ENCODE results near the gene CCDC6. TPM values are rescaled to one million over a fixed set of nuclear protein-coding genes. Genes with fewer than 3 reads are reported as not detected.

Gene CCDC6
- total and polyA plus RNA-seq, 3 donors from 2014 or later, result 21.1 to 52.2 (median 41.7) TPM

- TF ChIP-seq POLR2A (IDR thresholded peaks at IDR 0.05) (no peak), CTCF (IDR thresholded peaks at IDR 0.05) (no peak)
- 27 to 43% methylated on average over 3 of the region's 3 CpGs for WGBS, 2 donors
- intact Hi-C loops (cut with DNase I; ENCODE audit: low total_unique reads), result no loop called here
- DNase-seq, result no peak
- Histone ChIP-seq H3K27me3 (no peaks in the 10 kb centered on the region), H3K36me3 (ENCODE audit: low read depth, missing control alignments) (no peaks in the 10 kb centered on the region), H3K4me1 (peaks cover 7% of the 10 kb centered on the region), H3K4me3 (no peak overlapping the region), H3K9me3 (no peaks in the 10 kb centered on the region), H3K27ac (no peak overlapping the region)
Observed at GRCh38 chr10:59814878-59815277, 91.5 kb downstream of the CCDC6 start.

- Histone ChIP-seq H3K9me3 (no peaks in the 10 kb centered on the region), H3K4me1 (peaks cover 7% of the 10 kb centered on the region), H3K4me3 (no peak overlapping the region), H3K27me3 (no peaks in the 10 kb centered on the region), H3K36me3 (ENCODE audit: low read depth, missing control alignments) (no peaks in the 10 kb centered on the region), H3K27ac (no peak overlapping the region)
- WGBS, 2 donors, result 78 to 87% methylated on average over 7 of the region's 7 CpGs
- intact Hi-C loops (cut with DNase I; ENCODE audit: low total_unique reads), result no loop called here
- DNase-seq, result no peak
- TF ChIP-seq CTCF (IDR thresholded peaks at IDR 0.05), result no peak
- no peak for TF ChIP-seq POLR2A (IDR thresholded peaks at IDR 0.05)
Observed at GRCh38 chr10:59812519-59813122, 93.7 kb downstream of the CCDC6 start.

GRCh38 chr10:59809644-59809974, 96.7 kb downstream of the CCDC6 start:
- 97 to 98% methylated on average over 2 of the region's 2 CpGs for WGBS, 2 donors
- no peak for DNase-seq
- H3K36me3 ChIP-seq (ENCODE audit: low read depth, missing control alignments), result no peaks in the 10 kb centered on the region
- H3K4me3 ChIP-seq, result no peak overlapping the region
- H3K4me1 ChIP-seq, result peaks cover under 1% of the 10 kb centered on the region
- TF ChIP-seq POLR2A (IDR thresholded peaks at IDR 0.05) (no peak), CTCF (IDR thresholded peaks at IDR 0.05) (no peak)
- intact Hi-C loops (cut with DNase I; ENCODE audit: low total_unique reads), result no loop called here
- no peaks in the 10 kb centered on the region for H3K9me3 ChIP-seq
- H3K27ac ChIP-seq, result no peak overlapping the region
- no peaks in the 10 kb centered on the region for H3K27me3 ChIP-seq

GRCh38 chr10:59808896-59809643, 97.3 kb downstream of the CCDC6 start:
- peak; percentile 20 to 68 (median 54) for TF ChIP-seq CTCF (IDR thresholded peaks at IDR 0.05)
- no peak for TF ChIP-seq POLR2A (IDR thresholded peaks at IDR 0.05)
- H3K27ac ChIP-seq, result no peak overlapping the region
- H3K4me1 ChIP-seq, result no peaks in the 10 kb centered on the region
- intact Hi-C loops (cut with DNase I; ENCODE audit: low total_unique reads), result no loop called here
- no peaks in the 10 kb centered on the region for H3K36me3 ChIP-seq (ENCODE audit: low read depth, missing control alignments)
- no peaks in the 10 kb centered on the region for H3K27me3 ChIP-seq
- WGBS, 2 donors, result 62 to 67% methylated on average over 5 of the region's 5 CpGs
- no peaks in the 10 kb centered on the region for H3K9me3 ChIP-seq
- DNase-seq, result peak; percentile 91
- no peak overlapping the region for H3K4me3 ChIP-seq

All from testis (tissue), 3 donors.